Measurements from ENCODE around the gene ITGB3.
"Not testable (repeated sequence)": the region's sequence is repeated elsewhere in the genome, so short reads cannot be mapped to it uniquely, and the experiment has no call there.

ITGB3 gene

GRCh38 chr17:47223007-47223406 is 30.6 kb upstream of the ITGB3 start:
- DNase-seq (ENCODE audit: low read depth, low spot score): no peak

DNA sequence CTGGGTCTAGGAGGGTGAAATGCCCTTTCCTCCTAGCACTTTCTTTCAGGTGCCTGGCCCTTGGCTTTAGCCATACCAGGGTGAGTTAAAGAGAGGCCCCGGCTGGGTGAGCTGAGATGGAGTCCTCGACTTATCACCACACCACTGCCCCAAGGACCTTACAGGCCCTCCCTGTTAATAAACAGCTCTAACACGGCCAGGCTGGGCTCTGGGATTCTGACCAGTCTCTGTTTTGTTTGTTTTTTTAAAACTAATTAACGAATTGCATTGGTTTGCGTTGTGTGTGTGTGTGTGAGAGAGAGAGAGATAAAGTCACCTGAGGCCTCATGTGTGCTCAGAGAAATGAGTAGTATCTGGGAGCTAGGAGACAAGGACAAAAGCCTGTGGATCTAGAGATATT is 30.2 kb upstream of the ITGB3 start:
- no peak for DNase-seq (ENCODE audit: low read depth, low spot score)

DNA sequence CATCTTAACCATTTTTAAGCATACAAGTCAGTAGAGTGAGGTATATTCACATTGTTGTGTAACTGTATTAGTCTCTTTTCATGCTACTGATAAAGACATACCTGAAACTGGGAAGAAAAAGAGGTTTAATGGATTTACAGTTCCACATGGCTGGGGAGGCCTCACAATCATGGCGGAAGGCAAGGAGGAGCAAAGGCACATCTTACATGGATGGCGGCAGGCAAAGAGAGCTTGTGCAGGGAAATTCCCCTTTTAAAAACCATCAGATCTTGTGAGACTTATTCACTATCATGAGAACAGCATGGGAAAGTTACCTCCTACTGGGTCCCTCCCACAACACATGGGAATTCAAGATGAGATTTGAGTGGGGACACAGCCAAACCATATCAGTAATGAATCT is 29.6 kb upstream of the ITGB3 start:
- not testable (repeated sequence) for DNase-seq (ENCODE audit: low read depth, low spot score)

GRCh38 chr17:47224966-47225365 is 28.7 kb upstream of the ITGB3 start:
- no peak for DNase-seq (ENCODE audit: low read depth, low spot score)

DNA sequence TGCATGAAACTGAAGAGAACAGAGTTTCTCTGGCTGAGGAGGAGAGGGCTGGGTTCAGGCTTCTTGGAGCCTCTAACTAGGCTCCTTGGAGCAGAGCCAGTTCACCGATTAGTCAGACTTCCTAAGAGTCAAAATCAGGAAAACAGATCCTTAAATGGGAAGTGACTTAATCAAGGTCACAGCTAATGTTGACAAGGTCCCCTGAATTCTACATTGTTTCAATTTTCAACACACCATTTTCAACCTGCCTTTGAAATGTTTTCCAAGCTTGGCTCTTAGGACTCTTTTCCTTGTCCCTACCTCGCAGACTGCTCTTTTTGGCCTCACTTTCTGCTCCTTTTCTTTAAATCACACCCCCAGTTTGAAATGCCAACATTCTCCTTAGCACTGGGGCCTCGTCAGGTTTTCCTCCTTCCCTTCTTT is 28.2 kb upstream of the ITGB3 start:
- no peak for DNase-seq (ENCODE audit: low read depth, low spot score)

DNA sequence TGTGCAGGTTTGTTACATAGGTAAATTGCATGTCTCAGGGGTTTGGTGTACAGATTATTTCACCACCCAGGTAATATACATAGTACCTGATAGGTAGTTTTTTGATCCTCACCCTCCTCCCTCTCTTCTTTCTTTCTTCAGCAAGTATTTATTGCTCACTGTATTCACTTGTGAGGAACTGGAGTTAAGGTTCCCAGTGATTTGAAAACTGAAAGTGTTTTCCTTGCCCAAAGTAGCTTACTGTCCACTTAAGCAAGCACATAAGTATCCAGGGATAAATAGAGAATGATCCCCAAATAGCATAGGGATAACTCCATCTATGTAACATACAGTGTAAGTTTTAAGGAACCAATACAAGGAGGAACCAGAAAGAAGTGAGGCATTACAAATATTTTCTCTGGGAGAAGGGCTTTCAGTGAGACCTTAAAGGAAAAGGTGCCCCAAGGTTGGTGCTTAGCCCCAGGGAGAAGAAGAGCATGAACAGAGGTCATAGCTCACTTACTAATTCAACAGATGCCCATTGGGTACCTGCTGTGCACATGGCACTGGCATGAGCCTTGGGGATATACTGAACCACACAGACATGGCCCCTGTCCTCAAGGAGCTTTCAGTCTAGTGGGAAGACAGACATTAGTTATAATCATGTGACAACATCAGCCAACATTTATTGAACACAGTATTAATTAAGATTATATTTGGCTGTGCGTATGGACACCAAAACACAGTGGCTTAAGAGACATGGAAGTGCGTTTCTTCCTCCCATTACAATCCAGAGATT is 27.5 kb upstream of the ITGB3 start:
- DNase-seq (ENCODE audit: low read depth, low spot score): no peak

DNA sequence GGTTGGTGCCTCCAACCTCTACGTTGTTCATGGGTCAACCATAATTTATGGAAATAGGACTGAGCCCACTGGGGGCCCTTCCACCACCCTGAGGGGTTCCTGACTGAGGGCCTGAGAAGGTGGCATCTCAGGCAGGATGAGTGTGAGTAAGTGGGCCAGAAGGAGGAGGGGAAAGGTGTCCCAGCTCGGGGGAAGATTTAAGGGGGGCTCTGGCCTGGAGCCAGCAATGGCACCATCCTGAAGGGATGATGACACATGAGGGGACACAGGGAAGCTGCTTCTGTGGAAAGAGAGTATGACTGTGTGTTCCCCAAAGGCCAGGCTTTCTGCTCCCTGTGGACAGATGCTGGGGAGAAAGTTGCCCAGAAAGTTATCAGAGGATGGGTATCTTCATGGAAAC is 25.8 kb upstream of the ITGB3 start:
- no peak for DNase-seq (ENCODE audit: low read depth, low spot score)

GRCh38 chr17:47229535-47230443 is 23.8 kb upstream of the ITGB3 start:
- DNase-seq (ENCODE audit: low read depth, low spot score): peak; percentile 96

GRCh38 chr17:47230864-47231263 is 22.8 kb upstream of the ITGB3 start:
- no peak for DNase-seq (ENCODE audit: low read depth, low spot score)

DNA sequence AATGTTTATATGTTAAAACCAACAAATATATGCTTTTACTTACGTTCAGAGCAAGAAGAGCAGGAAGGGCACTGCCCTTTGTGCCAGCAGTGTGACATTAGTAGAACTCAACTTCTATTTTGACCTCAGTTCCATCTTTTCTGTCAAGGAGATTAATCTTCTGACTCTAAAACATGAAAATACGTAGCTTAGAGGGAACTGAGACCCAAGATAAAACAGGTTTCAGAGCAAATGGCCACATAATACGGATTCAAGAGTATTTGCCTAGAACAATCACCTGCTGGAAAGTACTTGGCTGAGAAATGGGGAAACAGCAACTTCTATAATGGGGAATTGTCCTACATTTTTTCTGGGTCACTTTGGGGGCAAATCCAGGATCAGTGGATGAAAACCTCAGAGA is 22.3 kb upstream of the ITGB3 start:
- DNase-seq (ENCODE audit: low read depth, low spot score): no peak

DNA sequence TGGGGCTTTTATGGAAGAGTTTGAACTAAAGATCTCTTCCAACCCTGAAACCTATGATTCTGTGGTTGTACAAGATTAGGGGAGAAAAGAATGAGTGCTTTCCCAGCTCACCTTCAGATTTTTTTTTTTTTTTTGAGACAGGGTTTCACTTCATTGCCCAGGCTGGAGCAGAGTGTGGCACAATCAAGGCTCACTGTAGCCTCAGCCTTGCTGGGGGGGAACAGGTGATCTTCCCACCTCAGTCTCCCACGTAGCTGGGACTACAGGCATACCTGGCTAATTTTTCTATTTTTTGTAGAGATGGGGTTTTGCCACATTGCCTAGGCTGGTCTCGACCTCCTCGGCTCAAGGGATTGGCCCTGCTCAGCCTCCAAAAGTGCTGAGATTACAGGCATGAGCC is 21.8 kb upstream of the ITGB3 start:
- no peak for DNase-seq (ENCODE audit: low read depth, low spot score)

DNA sequence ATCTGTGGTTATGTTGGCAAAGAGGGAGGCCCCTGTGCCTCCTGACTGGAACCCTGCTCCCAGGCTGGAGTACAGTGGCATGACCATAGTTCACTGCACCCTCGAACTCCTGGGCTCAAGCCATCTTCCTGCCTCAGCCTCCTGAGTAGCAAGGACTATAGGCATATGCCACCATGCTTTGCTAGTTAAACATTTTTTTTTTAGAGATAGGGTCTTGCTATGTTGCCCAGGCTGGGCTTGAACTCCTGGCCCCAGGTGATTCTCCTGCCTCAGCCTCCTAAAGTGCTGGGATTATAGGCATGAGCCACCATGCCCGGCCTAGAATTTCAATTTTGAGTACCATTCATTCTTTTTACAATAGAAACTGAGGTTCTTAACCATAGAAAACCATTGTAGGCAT is 21.2 kb upstream of the ITGB3 start:
- DNase-seq (ENCODE audit: low read depth, low spot score): no peak

DNA sequence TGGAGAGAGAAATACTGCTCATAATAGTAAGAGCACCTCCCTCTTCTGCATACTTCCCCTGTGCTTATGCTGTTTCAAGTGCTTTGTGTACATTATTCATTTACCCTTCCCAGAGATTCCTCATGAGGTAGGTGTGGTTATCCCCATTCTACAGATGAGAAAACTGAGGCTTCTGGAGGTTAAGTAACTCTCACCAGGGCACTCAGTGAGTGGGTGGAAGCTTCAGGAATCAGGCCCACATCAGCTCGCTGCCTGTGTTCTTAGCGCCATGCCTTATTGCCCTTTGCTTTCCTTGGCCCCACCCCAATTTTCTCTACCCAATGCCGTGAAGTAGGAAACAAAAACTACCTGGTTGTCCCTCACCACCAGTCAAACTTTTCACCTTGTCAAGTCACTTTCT is 18.1 kb upstream of the ITGB3 start:
- no peak for DNase-seq (ENCODE audit: low read depth, low spot score)

DNA sequence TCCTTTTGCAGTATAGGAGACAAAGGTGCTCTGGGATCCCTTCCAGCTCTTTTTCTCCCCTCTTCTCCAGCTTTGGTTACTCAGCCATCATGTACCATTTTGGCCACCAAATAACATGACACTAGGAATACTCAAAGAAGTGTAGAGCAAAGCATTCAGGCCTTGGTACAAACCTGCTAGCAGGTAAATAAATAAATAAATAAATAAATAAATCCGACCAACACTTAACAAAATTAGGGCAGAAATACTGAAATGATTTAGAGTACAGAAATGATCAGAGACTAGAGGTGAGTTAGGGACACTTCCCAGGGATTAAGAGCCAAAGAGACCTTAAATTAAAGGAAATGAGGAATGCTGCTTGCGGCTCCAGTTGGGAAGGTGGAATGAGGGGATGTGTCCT is 17.7 kb upstream of the ITGB3 start:
- no peak for DNase-seq (ENCODE audit: low read depth, low spot score)

- no peak for DNase-seq (ENCODE audit: low read depth, low spot score)
Measured at GRCh38 chr17:47237841-47238240, 15.8 kb upstream of the ITGB3 start.

GRCh38 chr17:47238321-47239010 is 15.2 kb upstream of the ITGB3 start:
- DNase-seq (ENCODE audit: low read depth, low spot score): no peak

- DNase-seq (ENCODE audit: low read depth, low spot score): no peak
Measured at GRCh38 chr17:47239619-47239966, 14.0 kb upstream of the ITGB3 start.

- no peak for DNase-seq (ENCODE audit: low read depth, low spot score)
Measured at GRCh38 chr17:47239967-47240651, 13.5 kb upstream of the ITGB3 start.

DNA sequence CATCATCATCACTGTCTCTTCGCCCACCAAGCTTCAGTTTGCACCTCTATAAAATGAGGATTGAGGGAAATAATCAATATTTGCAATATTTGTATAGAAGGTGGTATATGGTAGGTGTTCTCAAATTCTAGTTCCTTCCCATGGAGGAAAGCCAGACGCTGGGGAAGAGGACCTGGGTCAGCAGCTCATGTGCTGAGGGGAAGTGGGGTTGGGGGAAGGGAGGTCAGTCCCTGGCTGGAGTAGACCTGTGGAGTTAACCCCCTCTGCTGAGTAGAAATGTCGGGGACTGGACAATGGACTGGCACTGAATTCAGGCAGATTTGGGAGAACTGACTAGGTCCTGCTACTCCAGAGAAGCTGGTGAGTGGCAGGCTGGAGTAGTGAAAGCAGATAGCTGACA is 12.8 kb upstream of the ITGB3 start:
- DNase-seq (ENCODE audit: low read depth, low spot score): no peak

- no peak for DNase-seq (ENCODE audit: low read depth, low spot score)
Measured at GRCh38 chr17:47242648-47243047, 11.0 kb upstream of the ITGB3 start.

GRCh38 chr17:47243737-47244598 is 9.7 kb upstream of the ITGB3 start:
- DNase-seq (ENCODE audit: low read depth, low spot score): no peak

Measured in ELF-1 (cell line).